GM21717 (cell line): ENCODE measurements around the gene CLIC6.
A peak's percentile ranks its signal among the peaks of the same experiment; 100 is the strongest.

Experiments
- ATAC-seq: cut with Tn5 transposase; IDR thresholded peaks from one replicate; pipeline ENCODE4 v1.9.1; 2021; ENCODE audit warnings: mild to moderate bottlenecking, moderate library complexity; ENCODE audit not compliant: unreplicated experiment

CLIC6 gene

DNA sequence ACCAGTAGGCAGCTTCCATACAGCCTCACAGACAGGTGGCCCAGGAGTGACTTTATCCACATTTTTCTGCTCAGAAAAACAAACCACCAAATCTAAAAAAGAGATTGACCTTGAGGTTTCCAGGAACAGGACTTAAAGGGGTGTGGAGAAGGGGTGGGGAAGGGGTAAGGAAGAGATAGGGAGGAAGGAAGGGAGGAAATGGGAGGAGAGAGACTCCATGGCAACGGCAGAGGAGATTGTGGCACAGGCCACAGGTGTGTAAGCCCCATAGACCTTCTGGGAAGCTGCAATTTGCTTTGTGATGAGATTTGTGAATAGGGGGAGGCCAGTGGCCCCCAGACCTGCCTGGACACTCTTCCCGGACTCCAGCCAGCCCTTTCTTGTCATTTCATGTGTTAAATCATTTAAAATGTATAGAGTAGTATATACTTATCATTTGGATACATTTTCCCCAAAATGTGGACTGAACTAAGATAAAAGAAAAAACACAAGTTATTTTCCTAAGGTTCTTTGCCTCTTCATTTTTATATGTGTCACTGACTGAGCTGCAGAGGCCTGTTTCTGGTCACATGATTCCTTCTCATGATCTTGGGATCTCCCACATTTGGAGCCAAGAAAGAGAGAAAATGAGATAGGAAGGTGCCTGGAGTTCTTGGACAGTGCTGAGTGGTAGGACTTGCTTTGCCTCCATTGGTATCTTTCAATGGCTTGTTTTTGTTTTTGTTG lies 55.5 kb downstream of the CLIC6 start:
- no peak for ATAC-seq

DNA sequence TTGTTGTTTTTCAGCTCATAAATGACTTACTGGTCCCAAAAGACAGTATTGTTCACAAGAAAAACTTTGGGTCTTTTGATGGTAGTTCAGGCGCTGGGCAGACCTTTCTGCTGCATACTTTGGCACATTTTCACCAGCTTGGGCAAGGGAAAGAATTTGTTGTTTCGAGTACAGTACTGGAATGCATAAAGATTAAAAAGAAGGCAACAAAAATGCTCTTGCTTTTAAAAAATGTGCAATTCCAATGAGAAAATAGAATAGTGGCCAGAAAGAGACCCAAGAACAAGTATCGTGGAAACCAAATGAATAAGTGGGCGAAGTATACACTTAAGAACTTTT lies 56.0 kb downstream of the CLIC6 start:
- ATAC-seq = no peak

DNA sequence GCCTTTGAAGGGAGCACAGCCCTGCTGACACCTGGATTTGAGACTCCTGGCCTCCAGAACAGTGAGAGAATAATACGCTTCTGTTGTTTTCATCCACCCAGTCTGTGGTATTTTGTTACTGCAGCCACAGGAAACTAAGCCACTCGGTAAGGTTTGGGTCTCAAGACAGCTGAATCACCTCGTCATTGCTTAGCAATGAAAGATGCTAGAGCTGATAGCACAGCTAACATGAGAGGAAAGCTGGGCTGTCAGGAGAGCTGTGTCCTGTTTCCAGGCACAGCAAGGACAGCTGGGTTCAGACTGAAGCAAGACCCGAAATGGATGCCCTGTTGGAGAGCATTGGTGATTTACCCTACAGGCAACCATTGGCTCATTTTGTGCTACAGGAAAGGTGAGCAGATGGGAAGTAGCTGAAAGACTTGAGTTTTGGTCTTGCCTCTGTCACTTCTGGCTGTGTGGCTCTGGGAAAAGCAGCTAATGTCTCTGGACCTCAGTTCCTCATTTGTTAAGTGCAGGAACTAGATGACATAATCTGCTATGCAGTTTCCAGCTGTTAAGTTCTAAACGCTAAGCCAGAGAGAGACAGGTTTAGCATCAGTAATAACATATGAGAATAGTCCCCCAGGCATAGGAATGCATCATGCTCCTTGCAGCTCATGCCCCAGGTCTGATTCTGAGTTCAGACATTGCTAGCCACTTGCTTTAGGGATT lies 58.0 kb downstream of the CLIC6 start:
- ATAC-seq = no peak

DNA sequence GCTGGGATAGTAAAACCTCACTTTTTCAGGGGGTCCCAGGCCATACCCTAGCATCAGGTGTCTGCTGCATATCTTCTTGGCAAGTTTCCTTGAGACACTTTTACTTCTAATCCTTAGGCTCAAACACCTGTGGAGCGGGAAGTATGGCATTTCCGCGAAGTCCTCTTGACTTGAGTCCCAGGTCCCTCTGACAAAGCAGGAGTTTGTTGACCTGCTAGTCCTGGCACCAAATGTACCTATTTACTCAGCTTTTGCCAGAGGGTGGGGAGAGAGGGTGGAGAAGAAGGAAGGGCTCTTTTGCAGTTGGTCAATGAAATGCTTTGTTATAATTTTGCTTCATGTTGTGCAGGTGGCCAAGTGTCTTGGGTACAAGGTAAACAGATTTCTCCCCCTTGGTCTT lies 59.7 kb downstream of the CLIC6 start:
- ATAC-seq = no peak

DNA sequence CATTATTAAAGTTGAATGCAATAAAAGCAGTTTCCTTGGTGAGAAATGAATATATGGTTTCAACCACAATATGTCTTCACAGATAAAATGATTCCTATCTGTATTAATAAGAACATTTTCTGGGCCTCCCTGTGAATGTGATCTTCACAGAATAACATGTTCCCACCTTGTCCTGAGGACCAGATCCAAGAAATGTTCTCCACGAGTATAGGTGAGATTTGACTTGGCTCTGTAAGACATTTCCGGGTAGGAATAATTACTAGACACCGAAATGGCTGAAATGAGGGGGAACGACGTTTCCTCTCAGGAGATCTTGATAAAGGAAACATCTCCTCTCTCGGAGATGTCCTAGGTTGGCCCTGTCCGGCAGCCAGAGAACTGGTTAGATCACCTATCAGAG lies 61.4 kb downstream of the CLIC6 start:
- ATAC-seq = no peak

DNA sequence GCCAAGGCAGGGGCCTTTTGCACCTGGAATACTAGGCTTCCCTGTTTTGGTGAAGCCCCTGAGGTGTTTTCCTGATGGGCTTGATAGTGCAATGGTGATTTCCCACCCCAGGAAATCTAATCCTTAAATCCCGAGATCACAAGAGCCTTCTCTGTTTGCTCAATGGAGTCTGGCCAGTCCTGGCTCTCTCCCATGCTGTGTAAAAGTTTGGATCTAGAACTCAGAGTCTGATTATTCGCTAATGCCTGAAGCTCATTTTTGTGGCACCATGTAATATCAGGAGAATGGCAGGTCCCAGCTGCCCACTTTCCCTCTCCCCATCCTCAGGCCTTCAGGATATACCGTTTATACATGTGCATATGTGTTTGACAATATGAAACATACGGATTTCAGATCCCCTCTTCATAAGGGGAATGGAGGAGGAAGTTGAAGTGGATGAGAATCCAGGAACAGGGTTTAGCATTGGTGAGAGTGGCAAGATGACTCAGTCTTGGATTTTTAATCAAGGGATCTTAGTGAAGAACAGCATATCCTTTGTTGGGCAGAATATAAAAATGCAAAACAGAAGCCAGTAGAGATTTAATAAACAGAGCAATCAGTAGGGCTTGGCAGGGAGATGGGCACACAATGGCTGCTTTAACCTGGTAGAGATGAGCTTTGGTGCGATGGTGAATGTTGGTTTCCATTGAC lies 62.1 kb downstream of the CLIC6 start:
- no peak for ATAC-seq

DNA sequence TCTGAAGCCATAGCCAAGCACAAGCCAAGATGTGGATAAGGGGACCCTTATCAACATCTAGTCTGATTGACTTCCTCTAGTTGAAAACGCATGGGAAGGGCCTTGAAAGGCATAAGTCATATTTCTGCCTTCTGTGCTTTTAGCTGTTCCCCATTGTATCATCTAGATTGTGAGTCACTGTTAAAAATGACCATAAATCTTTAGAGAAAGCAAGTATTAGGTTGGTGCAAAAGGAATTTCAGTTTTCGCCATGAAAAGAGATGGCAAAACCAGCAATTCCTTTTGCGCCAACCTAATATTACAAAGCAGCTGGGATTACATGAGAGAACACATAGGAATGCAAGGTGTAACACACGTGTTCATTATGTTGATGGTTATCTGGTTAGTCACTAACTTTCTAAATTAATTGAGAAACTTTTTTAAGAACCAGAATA lies 63.6 kb downstream of the CLIC6 start:
- no peak for ATAC-seq

DNA sequence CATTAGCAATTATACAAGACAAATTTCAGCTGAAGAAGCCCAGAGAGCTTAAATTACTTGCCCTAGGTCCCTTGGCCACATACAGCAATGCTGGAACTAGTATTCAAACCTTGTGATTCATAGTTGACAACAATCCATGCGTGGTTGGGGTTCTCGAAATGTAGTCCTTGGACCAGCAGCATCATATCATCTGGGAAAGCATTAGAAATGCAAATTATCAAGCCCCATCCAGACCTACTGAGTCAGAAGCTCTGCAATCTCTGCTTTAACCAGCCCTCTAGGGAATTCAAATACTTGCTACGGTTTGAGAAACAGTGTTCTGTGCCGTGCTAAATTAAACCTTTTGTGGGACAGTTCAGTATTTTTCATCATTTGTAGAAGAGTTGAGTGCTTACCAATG lies 65.1 kb downstream of the CLIC6 start:
- ATAC-seq = no peak

DNA sequence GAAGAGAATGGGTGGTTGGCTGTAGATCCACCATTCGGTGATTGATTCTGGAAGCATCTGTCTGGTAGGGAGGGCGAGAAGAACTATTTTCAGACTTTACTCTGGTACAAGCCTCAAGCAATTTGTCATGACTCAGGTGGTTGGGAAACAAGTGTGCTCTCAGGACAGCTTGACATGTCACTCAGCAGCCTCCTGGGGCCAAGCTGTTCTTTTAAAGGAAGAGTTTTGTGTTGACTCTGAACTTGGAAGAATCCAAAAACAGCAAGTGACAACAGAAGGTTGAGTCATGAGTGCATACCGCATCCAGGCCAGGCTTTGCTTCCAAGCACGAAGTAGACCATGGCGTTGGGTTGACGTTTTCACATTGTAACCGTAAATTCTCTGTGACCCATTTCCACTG lies 65.9 kb downstream of the CLIC6 start:
- no peak for ATAC-seq

DNA sequence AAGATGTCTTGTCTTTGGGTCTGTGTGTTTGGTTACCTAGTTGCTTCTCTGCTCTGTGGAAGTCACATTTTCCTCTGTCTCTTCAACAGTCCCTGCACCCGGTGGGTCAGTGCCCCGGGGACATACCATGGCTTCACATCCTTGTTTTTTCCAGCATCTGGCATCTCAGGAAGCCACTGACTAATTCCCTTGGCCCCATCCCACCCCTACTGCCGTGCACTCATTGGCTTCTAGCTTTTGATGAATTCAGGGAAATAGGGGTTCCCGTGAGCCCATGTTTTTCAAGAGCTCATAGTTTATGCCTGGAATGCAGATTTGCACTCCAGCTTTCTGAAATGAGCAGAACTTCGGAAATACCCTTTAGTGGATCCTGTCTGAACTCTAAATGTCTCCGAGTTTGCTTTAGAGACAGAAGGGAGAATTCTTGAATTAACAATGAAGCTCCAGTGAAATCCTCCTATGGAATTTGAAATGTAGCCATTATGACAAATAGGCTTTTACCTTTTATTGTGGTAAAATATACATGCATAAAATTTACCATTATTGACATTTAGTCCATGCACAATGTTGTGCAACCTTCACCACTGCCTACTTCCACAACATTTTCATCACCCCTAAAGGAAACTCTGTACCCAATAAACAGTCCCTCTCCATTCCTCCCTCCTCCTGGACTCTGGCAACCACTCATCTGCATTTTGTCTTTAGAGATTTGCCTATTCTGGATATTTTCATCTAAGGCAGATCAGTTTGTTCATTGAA lies 67.5 kb downstream of the CLIC6 start:
- ATAC-seq = no peak

DNA sequence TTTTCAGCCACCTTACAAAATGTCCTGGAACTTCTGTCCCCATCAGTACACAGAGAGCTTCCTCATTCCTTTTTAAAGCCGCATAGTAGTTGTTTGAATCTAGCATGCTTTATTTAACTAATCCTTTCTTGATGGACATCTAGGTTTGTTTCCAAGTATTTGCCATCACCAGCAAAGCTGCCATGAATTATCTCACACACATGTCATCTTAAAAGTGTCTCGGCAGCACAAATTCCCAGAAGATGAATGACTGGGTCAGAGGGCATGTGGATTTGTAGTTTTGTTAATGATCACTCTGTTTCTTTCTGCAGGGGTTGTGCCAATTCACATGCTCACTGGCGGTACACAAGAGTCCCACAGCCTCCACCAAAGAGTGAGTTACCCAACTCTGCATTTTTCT lies 68.3 kb downstream of the CLIC6 start:
- ATAC-seq = no peak

DNA sequence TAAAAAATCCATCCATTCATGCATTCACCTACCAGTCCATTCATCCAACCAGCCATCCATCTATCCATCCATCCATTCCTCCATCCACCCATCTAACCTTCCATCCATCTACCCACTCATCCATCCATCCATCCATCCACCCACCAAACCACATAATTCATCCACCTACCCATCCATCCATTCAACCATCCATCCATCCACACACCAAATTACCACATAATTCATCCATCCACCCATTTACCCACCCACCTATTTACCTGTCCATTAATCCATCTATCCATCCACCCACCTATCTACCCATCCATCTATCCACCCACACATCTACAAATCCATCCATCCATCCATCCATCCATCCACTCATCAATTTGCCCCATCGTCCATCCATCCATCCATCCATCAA lies 71.4 kb downstream of the CLIC6 start:
- no peak for ATAC-seq

DNA sequence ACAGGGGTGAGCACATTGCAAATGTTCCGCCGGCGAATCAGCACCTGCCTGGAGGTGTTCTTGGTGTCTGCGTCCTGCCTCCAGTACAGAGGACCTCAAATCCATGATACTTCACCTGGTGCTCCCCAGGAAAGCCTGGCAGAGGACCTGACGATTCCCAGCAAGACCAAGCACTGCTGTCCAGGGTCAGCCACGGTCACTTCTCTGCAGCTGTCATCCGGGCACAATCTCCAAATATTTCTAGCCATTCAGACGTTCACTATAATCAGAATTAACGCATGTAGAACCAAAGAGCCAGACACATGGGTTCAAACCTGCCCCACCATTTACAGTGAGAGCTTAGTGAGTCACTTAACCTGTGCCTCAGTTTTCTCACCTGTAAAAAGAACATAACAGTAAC lies 74.5 kb downstream of the CLIC6 start:
- no peak for ATAC-seq

DNA sequence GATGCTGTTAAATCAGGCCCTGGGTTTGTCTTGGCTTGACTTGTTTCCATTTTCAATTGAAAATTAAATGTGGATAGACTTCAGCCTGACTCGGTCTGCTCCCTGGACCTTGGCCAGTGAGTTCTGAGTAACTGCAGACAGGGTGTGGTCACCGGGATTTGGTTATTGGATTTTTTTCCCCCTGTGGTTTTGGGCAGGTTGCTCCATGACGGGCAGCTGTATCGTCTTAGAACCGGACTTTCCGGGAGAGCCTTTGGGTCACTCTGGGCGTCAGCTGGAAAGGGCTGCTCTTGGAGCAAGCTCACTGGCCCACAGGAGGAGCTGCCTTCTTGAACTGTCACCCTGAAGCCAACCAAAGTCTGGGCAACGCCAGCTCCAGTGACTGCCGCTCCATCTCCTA lies 75.0 kb downstream of the CLIC6 start:
- no peak for ATAC-seq

DNA sequence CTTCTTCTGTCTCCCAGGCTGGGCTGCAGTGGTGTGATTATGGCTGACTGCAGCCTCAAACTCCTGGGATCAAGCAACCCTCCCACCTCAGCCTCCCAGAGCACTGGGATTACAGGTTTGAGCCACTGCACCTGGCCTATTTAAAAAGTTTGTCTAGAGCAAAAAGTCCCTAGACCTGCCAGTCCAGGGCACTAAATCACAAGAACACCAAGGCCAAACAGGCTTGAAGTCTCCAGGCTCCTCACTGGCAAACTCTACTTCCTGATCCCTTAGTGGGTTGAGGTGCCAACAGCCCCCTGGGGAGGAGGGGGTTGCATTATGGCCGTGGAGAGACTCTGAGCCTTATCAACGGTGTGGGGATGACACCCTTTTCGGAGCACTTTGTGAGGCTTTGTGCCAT lies 76.0 kb downstream of the CLIC6 start:
- ATAC-seq = no peak

DNA sequence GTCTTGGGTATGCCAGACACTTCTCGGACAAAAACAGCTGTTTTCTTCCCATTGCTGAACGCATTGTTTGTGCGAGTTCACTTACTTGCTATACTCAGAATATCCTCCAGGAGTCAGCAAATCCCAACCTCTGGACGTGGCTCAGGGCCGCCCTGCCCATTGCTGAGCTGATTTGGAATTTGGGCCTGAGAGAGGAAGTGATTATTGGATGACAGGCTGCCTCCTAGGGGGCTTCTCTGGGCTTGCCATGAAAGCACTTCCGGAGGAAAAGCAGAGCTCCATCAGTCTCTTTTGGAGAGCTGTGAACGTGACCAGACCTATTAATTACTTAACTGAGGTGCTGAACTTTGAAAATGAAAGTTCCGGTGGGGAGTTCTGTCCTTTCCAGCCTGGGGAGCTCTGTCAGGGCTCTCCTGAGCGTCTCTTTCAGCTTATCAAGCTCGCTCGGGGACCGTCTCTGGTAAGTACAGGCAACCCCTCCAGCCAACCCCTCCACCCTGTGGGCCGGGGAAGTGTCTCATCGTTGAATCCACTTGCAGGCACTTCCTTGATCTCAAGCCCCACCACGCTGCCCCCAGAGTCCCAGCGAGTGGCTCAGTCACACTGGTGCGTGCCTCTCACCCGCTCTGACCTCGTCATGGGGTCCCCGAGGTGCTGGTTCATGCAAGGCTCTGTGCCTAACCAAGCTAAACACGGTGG lies 76.9 kb downstream of the CLIC6 start:
- ATAC-seq = peak; percentile 66

DNA sequence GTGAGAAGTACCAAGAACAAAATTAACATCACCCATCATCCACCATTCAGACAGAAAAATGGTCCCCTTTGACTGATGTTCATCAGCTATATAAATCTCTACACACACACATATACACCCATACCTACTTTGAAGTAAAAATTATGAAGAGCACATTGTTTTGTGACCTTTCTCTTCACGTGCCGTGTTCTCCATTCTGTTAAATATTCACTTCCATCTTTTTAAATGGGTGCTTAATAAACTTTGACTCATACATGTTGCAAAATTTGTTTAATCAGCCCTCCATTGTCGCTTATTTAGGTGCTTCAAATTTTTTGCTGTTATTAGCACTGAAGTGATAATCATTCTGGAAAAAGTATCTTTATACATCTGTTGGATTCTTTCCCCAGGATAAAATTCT lies 80.1 kb downstream of the CLIC6 start:
- ATAC-seq = no peak

DNA sequence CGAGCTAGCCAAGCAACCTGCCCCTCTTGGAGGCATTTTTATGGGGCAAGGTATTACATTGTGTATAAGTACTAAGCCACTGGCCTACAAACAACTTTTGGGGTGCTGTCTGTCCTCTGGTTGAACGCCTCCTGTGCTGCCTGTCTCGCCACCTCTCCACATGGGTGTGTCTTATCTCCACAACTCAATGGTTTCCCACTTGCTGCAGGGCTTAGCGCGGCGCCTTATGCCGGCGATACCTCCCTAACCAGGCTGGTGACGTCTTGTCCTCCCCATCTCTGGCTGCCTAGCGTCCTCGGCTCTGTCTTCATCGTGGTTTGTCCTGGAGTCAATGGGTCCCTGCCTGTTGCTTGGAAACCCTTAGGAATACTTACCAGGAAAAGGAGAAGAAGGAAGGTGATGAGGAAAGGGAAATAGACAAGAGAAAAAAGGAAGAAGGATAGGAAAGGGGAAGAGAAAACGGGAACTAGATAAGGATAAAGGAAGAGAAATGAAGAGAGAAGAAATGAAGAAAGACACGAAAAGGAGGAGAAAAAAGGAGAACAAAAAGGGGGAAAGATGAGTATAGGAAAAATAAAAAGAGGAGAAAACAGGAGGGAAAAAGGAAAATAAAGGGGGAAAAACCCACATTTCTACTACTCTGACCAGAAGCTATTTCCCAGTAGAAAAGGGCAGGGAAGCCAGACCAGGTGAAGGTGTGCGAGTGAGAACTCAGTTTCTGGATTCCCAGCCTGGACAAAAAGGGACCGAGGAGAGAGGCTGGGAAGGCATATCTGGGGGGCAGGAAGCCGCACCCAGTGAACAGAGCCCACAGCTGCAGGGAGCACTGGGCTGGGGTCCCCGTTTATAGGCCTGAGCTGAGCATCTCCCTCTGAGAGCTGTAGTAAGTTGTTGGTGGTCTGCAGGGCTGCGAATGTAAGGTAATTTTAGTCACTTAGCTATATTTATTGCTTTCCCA lies 86.2 kb downstream of the CLIC6 start:
- ATAC-seq = no peak

DNA sequence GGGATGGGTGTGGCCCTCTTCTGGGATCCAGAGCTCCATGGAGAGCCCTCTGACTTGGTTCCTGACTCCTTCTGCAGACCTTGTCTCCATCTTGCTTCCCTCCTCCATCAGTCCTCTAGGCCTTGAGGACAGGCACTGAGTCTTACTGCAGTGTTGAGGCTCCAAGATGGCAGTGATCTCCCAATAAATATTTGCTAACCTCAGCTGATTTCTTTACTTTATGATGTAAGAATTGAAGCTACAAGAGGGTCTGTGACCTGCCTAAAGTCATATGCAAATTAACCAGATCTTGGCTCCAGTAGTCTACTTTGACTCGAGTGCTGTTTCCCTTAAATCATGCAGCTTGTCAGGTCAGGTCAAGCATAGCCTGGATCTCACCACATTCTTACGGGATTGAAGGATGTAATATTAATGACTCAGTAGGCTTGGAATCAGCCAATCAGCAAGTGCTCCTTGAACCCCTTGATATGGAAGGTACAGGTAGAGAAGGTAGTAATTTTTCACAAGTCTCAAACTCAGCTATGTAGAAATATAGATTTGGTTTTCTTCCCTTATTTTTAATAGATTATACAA lies 93.0 kb downstream of the CLIC6 start:
- no peak for ATAC-seq
